Central memory CD8-positive, alpha-beta T cell (primary cell): ENCODE results near the gene SNX9.
"Not testable (repeated sequence)": the region's sequence is repeated elsewhere in the genome, so short reads cannot be mapped to it uniquely, and the experiment has no call there.

Source experiments
- ATAC-seq: fragments of 150-1000 bp; cut with Tn5 transposase; replicated peaks from 2 replicates; pipeline ENCODE4 v1.10.0; 2022; ENCODE audit warnings: mild to moderate bottlenecking, moderate FRiP score, moderate number of reproducible peaks; ENCODE audit not compliant: poor library complexity, severe bottlenecking; ENCODE audit errors: extremely low read depth
- DNase-seq, 2 donors: peaks; one replicate each; pipeline ENCODE4 v3.0.0; 2021; ENCODE audit warnings: low spot score in 2 of 2
- H3K27ac Mint-ChIP-seq: one replicate; pipeline ENCODE4 v1.8.0; 2022; ENCODE audit warnings: low read depth, mild to moderate bottlenecking, moderate library complexity, mixed read lengths
- H3K27me3 Mint-ChIP-seq: one replicate; pipeline ENCODE4 v1.8.0; 2022; ENCODE audit warnings: mixed read lengths
- H3K36me3 Mint-ChIP-seq: one replicate; pipeline ENCODE4 v1.8.0; 2022; ENCODE audit warnings: mild to moderate bottlenecking, moderate library complexity, mixed read lengths; ENCODE audit not compliant: insufficient read depth
- H3K4me1 Mint-ChIP-seq: one replicate; pipeline ENCODE4 v1.8.0; 2022; ENCODE audit warnings: mixed read lengths
- H3K4me3 Mint-ChIP-seq: one replicate; pipeline ENCODE4 v1.8.0; 2022; ENCODE audit warnings: mild to moderate bottlenecking, moderate library complexity, mixed read lengths
- H3K9me3 Mint-ChIP-seq: one replicate; pipeline ENCODE4 v1.8.0; 2022; ENCODE audit warnings: mixed read lengths

The SNX9 gene

GRCh38 chr6:157893238-157893637 lies 70.2 kb downstream of the SNX9 start:
- Mint-ChIP-seq H3K36me3 (peaks cover 20% of the 10 kb centered on the region), H3K27me3 (no peaks in the 10 kb centered on the region), H3K4me1 (peaks cover 12% of the 10 kb centered on the region), H3K27ac (no peak overlapping the region), H3K9me3 (no peaks in the 10 kb centered on the region), H3K4me3 (no peak overlapping the region)
- ATAC-seq (peak; percentile 45), DNase-seq (no peak)

GRCh38 chr6:157895585-157895984 lies 72.5 kb downstream of the SNX9 start:
- H3K4me1 Mint-ChIP-seq = peaks cover 12% of the 10 kb centered on the region
- no peaks in the 10 kb centered on the region for H3K27me3 Mint-ChIP-seq
- no peak for DNase-seq
- no peaks in the 10 kb centered on the region for H3K9me3 Mint-ChIP-seq
- H3K36me3 Mint-ChIP-seq = peaks cover 23% of the 10 kb centered on the region
- H3K4me3 Mint-ChIP-seq = no peak overlapping the region
- no peak for ATAC-seq
- no peak overlapping the region for H3K27ac Mint-ChIP-seq

GRCh38 chr6:157896932-157897331 lies 73.9 kb downstream of the SNX9 start:
- Mint-ChIP-seq H3K36me3 (peaks cover 22% of the 10 kb centered on the region), H3K4me3 (no peak overlapping the region), H3K27ac (no peak overlapping the region), H3K9me3 (no peaks in the 10 kb centered on the region), H3K27me3 (no peaks in the 10 kb centered on the region), H3K4me1 (peaks cover 6% of the 10 kb centered on the region)
- no peak for ATAC-seq
- DNase-seq = no peak

GRCh38 chr6:157898169-157898568 lies 75.1 kb downstream of the SNX9 start:
- H3K36me3 Mint-ChIP-seq = peaks cover 21% of the 10 kb centered on the region
- H3K27ac Mint-ChIP-seq = no peak overlapping the region
- no peak for ATAC-seq

GRCh38 chr6:157898640-157899039 lies 75.6 kb downstream of the SNX9 start:
- H3K9me3 Mint-ChIP-seq = no peaks in the 10 kb centered on the region
- no peak for ATAC-seq
- H3K27ac Mint-ChIP-seq = no peak overlapping the region
- no peak for DNase-seq
- H3K36me3 Mint-ChIP-seq = peaks cover 19% of the 10 kb centered on the region
- H3K4me1 Mint-ChIP-seq = no peaks in the 10 kb centered on the region
- no peaks in the 10 kb centered on the region for H3K27me3 Mint-ChIP-seq
- no peak overlapping the region for H3K4me3 Mint-ChIP-seq

More at GRCh38 chr6:157898169-157898568, 75.1 kb downstream of the SNX9 start:
- Mint-ChIP-seq H3K27me3 (no peaks in the 10 kb centered on the region), H3K4me3 (no peak overlapping the region), H3K9me3 (no peaks in the 10 kb centered on the region), H3K4me1 (no peaks in the 10 kb centered on the region)
- DNase-seq = no peak

GRCh38 chr6:157900262-157900661 lies 77.2 kb downstream of the SNX9 start:
- H3K36me3 Mint-ChIP-seq = peaks cover 23% of the 10 kb centered on the region
- H3K27ac Mint-ChIP-seq, ATAC-seq: not testable (repeated sequence)

GRCh38 chr6:157900751-157901150 lies 77.7 kb downstream of the SNX9 start:
- peaks cover 23% of the 10 kb centered on the region for H3K36me3 Mint-ChIP-seq
- not testable (repeated sequence) for H3K27ac Mint-ChIP-seq

More at GRCh38 chr6:157900262-157900661, 77.2 kb downstream of the SNX9 start:
- not testable (repeated sequence) for H3K27me3 Mint-ChIP-seq, H3K4me3 Mint-ChIP-seq, DNase-seq, H3K9me3 Mint-ChIP-seq, H3K4me1 Mint-ChIP-seq

GRCh38 chr6:157904999-157905398 lies 82.0 kb downstream of the SNX9 start:
- H3K36me3 Mint-ChIP-seq = peaks cover 14% of the 10 kb centered on the region
- peaks cover 11% of the 10 kb centered on the region for H3K4me1 Mint-ChIP-seq
- H3K4me3 Mint-ChIP-seq = no peak overlapping the region
- H3K27me3 Mint-ChIP-seq = no peaks in the 10 kb centered on the region
- H3K27ac Mint-ChIP-seq = no peak overlapping the region
- no peak for ATAC-seq
- H3K9me3 Mint-ChIP-seq = no peaks in the 10 kb centered on the region
- no peak for DNase-seq

More at GRCh38 chr6:157900751-157901150, 77.7 kb downstream of the SNX9 start:
- not testable (repeated sequence) for ATAC-seq, H3K27me3 Mint-ChIP-seq, H3K4me1 Mint-ChIP-seq, H3K9me3 Mint-ChIP-seq, H3K4me3 Mint-ChIP-seq, DNase-seq

- Mint-ChIP-seq H3K4me1 (peaks cover 11% of the 10 kb centered on the region), H3K36me3 (peaks cover 15% of the 10 kb centered on the region), H3K4me3 (no peak overlapping the region), H3K27ac (no peak overlapping the region), H3K9me3 (no peaks in the 10 kb centered on the region), H3K27me3 (no peaks in the 10 kb centered on the region)
- ATAC-seq (no peak), DNase-seq (no peak)
Measured at GRCh38 chr6:157905590-157906342, 82.7 kb downstream of the SNX9 start.

- H3K27ac Mint-ChIP-seq = no peak overlapping the region
- no peak overlapping the region for H3K4me3 Mint-ChIP-seq
- H3K27me3 Mint-ChIP-seq = no peaks in the 10 kb centered on the region
- no peak for ATAC-seq
- H3K9me3 Mint-ChIP-seq = no peaks in the 10 kb centered on the region
- no peak for DNase-seq
- peaks cover 11% of the 10 kb centered on the region for H3K4me1 Mint-ChIP-seq
- H3K36me3 Mint-ChIP-seq = peaks cover 15% of the 10 kb centered on the region
Measured at GRCh38 chr6:157906537-157907061, 83.6 kb downstream of the SNX9 start.

GRCh38 chr6:157907651-157908050 lies 84.6 kb downstream of the SNX9 start:
- DNase-seq (no peak), ATAC-seq (no peak)
- Mint-ChIP-seq H3K9me3 (no peaks in the 10 kb centered on the region), H3K4me1 (peaks cover 11% of the 10 kb centered on the region), H3K36me3 (peaks cover 15% of the 10 kb centered on the region), H3K27me3 (no peaks in the 10 kb centered on the region), H3K4me3 (no peak overlapping the region), H3K27ac (no peak overlapping the region)

GRCh38 chr6:157908369-157909281 lies 85.6 kb downstream of the SNX9 start:
- H3K36me3 Mint-ChIP-seq = peaks cover 12% of the 10 kb centered on the region
- H3K4me3 Mint-ChIP-seq = no peak overlapping the region
- ATAC-seq (peak; percentile 40), DNase-seq (no peak)
- peaks cover 11% of the 10 kb centered on the region for H3K4me1 Mint-ChIP-seq
- H3K27ac Mint-ChIP-seq = peak overlapping the region; percentile 32
- no peaks in the 10 kb centered on the region for H3K27me3 Mint-ChIP-seq
- no peaks in the 10 kb centered on the region for H3K9me3 Mint-ChIP-seq
